GM21737 (cell line): Measurements from ENCODE around the gene RNF25.
A peak's percentile ranks its signal among the peaks of the same experiment; 100 is the strongest.

Experiments used
- ATAC-seq: cut with Tn5 transposase; IDR thresholded peaks from one replicate; pipeline ENCODE4 v1.9.1; 2021; ENCODE audit warnings: mild to moderate bottlenecking, moderate library complexity; ENCODE audit not compliant: unreplicated experiment

Gene RNF25, protein sequence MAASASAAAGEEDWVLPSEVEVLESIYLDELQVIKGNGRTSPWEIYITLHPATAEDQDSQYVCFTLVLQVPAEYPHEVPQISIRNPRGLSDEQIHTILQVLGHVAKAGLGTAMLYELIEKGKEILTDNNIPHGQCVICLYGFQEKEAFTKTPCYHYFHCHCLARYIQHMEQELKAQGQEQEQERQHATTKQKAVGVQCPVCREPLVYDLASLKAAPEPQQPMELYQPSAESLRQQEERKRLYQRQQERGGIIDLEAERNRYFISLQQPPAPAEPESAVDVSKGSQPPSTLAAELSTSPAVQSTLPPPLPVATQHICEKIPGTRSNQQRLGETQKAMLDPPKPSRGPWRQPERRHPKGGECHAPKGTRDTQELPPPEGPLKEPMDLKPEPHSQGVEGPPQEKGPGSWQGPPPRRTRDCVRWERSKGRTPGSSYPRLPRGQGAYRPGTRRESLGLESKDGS

DNA sequence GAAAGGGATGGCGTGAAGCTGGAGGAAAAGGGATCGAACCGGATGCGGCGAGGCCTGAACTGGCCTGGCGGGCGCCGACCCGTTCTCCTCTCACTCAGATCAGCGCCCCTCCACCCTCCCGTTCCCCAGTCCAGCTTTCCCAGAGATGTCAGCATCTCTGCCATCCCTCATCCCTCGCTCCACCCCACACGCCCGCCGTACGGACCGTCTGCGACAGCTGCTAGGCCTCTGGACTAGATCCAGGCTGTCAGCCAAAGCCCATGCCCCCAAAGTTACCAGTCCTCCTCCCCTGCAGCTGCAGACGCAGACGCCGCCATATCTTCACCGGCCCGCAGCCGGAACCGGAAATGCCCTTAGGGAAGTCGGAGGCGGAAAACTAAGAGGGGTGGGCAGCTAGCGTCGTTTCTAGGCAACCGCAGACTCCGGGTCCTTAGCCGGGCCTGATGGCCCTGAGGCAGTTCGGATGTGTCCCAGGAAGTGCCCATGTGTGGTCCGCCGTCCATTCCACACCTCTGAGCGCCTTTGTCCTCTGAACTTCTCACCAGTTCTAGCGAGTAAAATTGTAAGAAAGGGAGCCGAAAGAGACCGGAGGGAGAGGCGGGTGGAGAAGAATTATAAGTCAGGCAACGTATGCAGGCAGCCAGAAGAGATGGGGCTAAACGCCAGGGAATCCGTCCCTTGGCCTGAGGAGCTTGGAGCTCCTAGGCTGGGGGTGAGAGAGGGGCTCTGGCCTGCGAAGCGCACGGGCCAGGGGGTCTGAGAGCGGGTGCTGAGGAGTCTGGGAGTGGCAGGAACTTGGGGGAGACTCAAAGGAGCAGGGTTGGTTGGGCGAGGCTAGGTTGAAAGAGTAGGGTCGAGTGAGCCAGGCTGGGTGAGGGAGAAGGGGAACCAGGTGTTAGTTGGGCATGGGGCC lies at the start of gene RNF25, which contains the start of gene STK36:
Gene RNF25, minus strand, starts transcription at position 349 of the 913 bp plus-strand sequence. Its CDS starts 32 bp downstream, at position 317.
Gene STK36, plus strand, starts transcription at position 433 of the 913 bp plus-strand sequence. CDS start 744 bp downstream, outside the sequence.
- ATAC-seq: peak; percentile 96

DNA sequence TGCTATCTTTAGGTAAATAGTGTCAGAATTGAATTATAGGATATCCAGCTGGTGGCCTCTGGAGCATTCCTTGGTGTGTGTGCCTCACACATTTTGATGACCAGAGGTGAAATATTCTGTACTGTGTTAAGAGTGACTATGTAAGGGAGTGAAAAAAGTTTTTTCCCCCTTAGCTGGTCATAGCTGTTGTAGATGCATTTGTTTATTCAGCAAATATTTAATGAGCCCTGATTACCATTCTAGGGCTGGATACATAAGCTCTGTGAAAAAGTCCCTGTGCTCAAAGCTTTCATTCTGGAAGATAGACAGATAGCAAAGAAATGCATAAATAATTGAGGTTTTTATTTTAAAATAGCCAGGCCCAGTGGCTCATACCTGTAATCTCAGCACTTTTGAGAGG lies 49.7 kb upstream of the RNF25 start:
- ATAC-seq: no peak

DNA sequence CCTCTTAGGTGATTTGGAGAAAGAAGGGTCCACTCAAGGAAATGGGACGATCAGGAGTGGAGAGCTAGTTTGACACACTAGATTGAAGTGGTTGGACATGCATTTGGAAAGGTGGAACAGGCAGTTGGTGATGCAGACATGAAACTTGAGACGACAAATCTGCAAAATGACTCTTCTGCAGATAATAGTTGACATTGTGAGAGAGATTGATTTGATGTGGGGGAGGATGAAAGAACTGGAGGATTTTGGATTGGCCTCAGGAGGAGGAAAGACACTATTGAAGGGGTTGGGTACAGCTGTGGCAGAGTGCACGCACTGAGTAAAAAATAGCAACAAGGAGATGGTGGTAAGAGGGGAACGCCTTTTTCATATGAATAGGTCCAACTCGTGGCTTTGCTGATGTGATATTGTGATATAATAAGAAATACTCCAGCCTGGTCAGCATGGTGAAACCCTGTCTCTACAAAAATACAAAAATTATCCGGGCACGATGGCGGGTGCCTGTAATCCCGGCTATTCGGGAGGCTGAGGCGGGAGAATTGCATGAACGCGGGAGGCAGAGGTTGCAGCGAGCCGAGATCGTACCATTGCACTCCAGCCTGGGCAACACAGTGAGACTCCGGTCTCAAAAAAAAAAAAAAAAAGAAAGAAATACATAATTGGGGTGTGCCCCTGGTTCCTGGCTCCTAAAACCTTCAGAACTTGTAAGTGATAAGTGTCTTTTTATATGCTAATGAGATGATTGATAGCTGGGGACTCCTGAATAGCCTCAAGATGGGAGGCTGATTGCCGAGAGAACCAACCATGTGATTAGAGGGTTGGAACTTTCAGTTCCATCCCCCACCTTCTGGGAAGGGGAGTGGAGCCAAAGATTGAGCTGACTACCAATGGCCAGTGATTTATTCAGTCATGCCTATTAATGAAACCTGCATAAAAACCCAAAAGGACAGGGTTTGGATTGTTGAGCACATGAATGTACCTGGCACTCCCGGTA lies 48.5 kb upstream of the RNF25 start:
- no peak for ATAC-seq

DNA sequence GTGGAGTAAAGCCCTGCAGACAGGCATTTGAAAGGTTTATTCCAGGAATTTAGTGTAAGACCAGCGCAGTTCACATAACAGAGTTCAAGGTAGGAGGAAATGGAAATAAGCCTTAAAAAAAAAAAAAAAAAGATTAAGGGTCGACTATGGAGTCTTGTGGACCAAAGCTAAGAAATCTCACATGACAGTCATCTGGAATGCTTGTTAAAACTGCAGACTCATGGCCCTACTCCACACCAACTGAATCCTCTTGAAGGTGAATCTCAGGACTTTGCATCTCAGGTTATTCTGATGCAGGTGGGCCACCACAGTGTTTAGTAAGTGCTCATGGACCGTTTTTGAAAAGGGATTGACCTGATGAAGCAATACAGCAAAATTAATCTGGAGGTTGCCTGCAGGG lies 47.7 kb upstream of the RNF25 start:
- no peak for ATAC-seq

DNA sequence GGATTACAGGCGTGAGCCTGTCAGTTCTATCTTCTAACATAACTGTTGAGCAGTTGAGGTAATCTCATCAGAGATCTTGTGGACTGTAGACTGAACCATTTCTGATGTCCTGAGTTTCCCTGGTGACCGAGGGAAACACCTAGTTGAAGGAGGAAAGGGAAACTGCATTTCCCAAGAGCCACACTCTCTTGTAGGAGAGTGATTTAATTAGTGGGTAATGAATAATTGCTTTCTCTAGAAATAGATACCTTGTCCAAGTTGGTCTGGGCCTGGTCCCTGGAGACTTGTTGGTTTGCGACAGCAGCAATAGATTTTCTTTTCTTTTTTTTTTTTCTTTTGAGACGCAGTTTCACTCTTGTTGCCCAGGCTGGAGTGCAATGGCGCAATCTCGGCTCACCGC lies 46.3 kb upstream of the RNF25 start:
- no peak for ATAC-seq

DNA sequence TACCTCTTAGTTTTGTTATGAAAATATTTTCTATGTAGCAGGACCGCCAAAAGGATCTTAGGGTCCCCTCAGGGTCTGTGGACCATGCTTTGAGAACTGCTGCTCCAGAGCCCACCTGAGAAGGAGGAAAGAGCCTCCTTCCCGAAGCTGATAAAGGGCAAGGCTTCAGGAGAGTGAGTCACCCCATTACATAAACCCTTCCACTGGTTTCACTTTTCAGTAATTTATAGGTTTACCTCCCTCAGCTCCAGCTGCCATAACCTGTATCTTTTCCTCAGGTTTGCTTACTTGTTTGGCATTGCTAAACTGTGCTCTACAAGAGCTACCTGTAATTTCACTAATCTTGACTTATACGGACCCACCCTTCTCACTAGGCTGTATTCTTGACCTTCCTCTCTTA lies 45.5 kb upstream of the RNF25 start:
- ATAC-seq: no peak

DNA sequence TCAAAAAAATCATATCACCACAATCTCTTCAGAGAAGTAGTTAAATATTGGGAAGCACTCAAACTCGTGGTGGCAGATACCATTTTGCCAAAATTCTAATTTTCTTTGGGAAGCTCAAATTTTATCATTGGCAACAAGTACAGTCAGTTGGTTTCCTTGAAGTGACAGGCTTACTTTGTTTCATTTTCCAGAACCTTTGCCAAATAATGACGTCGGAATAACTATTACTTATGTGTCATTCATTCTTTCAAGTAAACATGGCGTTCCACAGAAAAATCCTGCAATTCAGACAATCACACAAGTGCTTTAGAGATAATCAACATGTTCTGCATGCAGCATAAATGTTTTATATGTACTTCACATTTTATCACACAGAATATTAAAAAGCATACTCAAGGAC lies 44.3 kb upstream of the RNF25 start:
- ATAC-seq: no peak

DNA sequence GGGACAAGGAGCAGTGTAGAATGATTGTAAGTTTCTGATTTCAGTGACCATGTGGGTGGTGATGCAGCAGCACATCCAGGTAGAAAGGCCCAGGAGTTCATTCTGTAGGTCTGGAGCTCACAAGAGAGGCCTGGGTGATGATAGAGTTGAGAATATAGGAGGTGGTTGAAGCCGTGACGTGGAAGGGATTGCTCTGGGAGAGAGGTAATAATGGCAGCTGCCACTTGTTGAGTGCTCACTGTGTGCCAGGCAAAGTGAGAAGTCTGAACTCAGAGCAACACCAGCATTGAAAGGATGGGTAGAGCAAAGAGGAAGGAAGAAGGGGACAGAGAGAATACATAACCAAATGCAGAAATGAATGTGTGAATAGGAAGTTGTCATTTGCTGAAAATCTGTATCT lies 42.1 kb upstream of the RNF25 start:
- no peak for ATAC-seq

DNA sequence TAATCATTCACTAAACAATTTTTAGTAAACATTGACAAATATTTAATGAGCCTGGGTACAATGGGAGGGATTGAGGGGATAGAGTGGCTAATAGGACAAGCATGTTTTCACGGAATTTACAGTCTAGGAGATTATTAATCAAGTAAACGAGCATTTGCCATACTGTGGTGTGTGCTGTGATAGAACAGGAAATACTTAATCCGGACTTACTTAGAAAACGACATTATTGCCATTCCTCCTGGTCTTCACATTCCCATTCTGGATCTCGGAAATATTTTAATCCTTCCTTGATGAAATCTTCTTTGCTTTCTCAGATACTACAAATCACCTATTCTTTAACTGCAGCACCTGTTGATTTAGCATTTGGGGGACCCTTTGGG lies 39.7 kb upstream of the RNF25 start:
- no peak for ATAC-seq

DNA sequence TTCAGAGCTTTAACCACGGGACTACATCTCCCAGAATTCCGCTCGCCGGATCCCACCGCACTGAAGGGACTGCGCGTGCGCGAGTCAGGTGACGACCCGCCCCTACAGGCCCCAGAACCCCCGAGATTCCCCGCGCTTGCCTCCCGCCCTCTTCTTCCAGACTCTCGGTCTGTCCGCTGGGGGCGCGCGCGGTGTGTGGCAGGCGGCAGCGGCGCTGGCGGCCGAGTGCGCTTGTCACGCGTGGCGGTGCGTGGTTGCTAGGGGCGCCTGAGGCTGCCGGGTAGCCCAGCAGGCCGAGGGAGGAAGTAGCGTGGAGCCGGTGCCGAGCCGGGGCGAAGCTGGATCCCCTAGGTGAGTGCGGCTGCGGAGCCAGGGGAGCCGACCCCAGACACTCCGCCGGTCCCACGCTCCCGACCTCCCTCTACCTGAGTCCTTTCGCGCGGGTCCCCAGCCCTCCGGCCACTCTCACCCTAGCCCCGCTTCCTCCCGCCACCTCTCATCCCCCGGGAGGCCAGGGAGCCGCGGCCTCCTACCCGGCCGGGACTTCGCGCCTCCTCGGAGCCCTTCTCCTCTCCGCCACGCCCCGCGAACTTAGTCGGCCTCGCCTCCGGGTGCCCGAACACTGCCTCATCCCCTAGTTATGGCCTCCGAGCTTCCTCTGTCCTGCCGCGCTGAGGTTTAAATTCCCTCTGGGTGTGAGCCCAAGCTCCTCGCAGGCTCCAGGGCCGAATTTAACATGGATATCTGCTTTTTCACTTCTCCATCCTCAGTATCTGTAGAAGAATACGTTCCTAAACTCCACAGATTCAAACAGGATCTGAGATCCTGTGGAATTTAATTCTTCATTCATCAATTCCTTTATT lies 39.1 kb upstream of the RNF25 start, which contains the start of gene TTLL4:
Gene TTLL4, plus strand, starts transcription at position 149 of the 863 bp plus-strand sequence. CDS start 26,842 bp downstream, outside the sequence.
- peak; percentile 90 for ATAC-seq

DNA sequence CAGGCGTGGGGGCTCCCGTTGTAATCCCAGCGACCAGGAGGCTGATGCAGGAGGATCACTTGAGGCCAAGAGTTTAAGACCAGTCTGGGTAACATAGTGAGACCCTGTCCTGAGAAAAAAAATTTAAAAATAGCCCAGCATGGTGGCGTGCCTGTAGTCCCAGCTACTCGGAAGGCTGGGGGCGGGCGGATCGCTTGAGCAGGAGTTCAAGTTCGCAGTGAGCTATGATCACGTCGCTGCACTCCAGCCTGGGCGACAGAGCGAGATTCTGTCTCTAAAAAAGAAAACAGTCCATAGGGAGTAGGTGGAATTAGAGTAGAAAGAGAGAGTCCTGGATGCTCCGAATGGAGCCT lies 38.5 kb upstream of the RNF25 start:
- ATAC-seq: peak; percentile 4

DNA sequence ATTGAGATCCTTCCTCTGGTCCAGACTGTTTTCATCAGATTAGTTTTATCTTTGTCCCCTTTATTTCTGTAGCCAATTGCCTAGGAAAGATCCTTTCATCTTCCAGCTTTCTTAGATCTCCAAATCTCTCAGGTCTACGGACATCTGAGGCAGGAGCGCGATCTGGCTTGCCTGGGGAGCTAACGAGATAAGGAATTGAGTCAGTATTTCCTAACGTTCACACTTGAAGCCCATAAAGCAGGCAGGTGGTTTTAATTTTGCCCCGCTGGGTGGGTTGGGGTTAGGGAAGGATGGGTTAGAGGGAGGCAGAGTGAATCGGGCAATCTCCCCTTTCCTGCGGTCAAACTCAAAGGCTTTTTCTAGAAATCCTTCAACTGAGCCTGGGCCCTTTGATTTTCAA lies 38.1 kb upstream of the RNF25 start:
- no peak for ATAC-seq

DNA sequence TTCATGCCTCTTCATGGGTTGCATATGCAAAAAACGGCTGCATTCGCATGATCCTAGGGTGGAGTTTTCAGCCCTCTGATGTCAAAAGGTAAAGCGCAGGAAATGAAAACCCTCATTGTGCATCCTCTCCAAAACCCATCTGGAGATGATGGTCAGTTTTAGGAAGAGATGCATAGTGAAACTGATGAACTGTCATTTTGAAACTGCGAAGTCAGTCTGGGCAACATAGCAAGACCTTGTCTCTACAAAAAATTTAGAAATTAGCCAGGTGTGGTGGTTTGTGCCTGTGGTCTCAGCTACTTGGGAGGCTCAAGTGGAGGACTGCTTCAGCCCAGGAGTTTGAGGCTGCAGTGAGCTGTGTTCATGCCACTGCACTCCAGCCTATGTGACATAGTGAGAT lies 36.3 kb upstream of the RNF25 start:
- ATAC-seq: no peak

DNA sequence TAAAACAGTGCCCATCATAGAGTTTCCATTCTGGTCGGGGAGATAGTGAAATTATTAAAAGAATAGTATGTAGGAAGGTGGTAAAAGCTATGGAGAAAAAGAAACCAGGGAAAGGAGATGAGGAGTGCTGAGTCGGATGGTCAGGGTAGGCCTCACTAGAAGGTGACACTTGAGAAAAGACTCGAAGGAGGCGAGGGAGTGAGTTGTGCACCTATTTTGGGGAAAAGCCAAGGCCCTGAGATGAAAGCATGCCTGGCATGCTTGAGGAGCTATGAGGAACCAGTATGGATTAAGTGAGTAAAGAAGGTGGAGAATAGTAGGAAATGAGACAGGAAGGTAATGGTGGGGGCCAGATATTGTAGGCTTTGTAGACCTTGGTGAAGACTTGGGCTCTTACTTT lies 31.5 kb upstream of the RNF25 start:
- ATAC-seq: no peak

DNA sequence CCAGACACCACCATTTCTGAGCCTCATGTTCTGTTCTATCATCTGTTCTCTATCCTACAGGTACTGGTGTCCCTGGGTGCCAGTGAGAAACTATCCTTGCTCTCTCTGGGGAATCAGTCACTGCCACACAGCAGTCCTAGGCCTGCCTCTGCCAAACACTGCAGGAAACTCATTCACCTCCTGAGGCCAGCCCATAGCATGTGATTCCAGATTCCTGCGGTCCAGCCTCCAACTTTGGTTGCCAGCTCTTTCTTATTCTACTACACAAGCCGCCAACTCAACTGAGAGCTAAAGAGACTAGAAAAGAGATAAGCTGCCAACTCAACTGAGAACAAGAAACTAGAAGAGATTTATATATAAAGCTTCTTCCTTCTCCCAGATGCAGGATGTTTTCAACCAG lies 30.0 kb upstream of the RNF25 start:
- no peak for ATAC-seq

DNA sequence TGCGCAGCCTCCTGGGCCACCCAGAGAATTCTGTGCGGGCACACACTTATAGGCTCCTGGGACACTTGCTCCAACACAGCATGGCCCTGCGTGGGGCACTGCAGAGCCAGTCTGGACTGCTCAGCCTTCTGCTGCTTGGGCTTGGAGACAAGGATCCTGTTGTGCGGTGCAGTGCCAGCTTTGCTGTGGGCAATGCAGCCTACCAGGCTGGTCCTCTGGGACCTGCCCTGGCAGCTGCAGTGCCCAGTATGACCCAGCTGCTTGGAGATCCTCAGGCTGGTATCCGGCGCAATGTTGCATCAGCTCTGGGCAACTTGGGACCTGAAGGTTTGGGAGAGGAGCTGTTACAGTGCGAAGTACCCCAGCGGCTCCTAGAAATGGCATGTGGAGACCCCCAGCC lies 27.1 kb upstream of the RNF25 start:
- ATAC-seq: no peak

DNA sequence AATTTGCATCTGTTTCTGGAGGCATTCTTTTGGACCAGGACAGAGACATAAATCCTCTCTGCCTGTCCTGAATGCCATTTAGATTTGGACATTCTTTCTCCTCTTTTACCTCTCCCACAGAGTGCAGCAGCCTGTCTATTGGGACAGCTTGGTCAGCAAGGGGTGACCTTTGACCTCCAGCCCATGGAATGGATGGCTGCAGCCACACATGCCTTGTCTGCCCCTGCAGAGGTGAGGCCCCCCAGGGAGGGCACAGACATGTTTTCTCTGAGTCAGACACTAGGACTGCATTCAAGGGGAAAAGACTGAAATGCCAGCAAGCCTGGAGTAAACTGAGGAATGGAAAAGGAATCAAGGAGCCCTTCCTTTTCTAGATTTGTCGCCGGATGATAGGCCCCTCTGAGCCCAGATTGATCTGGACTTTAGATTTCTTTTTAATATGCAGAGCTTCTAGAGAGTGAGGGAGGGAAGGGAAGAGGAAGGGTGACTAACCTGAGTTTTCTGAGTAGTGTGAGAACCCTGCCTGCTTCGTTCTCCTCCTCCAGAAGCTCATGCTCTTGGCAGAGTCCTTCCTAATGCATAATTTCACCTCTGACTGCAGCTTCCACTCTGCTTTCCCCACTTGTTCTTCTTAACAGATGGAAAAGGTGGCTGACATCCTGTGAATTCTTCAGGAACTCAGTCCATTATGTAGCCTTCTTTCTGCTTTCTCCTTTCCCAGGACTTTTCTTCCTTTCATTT lies 22.8 kb upstream of the RNF25 start:
- no peak for ATAC-seq

DNA sequence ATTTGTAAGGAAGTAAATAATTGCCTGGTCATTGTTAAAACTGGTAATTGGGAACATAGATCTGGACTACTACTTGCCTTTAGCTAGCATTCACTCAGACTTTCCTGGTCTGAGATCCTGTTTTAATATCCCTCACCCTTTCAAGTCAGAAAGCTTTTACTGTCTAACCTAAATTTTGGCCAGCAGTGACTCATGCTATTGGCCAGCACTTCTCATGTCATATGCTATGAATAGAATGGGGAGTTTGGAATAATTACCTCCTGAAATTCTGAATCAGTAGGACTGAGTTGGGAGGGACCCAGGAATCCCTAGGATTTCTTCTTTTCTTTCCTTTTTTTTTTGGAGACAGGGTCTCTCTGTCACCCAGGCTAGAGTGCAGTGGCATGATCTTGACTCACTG lies 19.4 kb upstream of the RNF25 start:
- ATAC-seq: no peak
